Stimulated activated CD8-positive, alpha-beta memory T cell treated with anti-CD3 and anti-CD28 coated beads, Interleukin-4, amount 100 ng/mL, for 4 hours (primary cell): ENCODE results near the gene ATP4A.

Source experiments
- DNase-seq, 2 donors: peaks; one replicate each; pipeline ENCODE4 v3.0.0-alpha.2; 2020; ENCODE audit warnings: low read depth in 2 of 2, low spot score in 1 of 2

Gene ATP4A

DNA sequence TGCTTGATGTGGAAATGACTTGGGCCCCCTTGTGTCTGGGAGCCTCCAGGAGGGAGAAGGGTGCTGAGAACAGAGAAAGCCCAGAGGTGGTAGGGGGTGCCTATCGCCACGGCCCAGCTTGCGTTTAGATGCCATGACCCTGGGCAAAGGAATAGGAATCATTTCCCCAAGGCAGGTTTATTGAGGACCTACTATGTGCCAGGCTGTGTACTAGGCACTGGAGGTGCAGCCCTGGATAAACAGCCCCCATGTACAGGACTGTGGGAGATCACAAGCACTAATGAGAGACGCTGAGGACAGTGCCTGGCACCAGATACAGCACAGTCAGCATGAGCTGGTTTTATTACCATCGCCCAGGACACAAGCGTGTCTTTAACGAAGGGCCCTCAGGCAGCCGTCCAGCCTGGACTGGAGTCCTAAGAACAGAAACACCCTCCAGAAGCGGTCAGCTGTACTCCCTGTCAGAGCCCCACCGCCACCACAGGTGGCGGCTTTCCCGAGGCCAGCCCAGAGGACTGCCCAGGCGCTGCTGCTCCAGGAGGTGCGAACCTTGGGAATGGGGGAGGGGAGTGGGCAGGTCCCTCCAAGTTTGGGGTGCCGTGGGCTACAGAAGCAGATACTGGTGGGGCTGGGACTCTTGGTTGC is 13.5 kb downstream of the ATP4A start:
- DNase-seq, result no peak

GRCh38 chr19:35549174-35549788 is 14.2 kb downstream of the ATP4A start:
- no peak for DNase-seq

DNA sequence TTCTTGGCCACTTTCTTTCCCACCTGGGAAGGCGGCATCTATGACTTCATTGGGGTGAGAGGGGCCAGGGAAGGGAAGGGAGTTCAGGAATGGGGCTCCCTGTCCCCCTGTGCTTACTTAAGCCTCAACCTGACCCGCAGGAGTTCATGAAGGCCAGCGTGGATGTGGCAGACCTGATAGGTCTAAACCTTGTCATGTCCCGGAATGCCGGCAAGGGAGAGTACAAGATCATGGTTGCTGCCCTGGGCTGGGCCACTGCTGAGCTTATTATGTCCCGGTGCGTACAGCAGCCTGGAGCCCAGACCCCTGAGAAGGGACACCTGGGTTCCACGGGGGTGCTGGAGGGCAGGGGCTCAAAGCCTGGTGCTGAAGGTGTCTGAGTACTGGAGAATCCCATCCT is 16.9 kb downstream of the ATP4A start:
- no peak for DNase-seq

- DNase-seq, result peak; percentile 27 to 34
Observed at GRCh38 chr19:35545855-35546381, 17.5 kb downstream of the ATP4A start.

DNA sequence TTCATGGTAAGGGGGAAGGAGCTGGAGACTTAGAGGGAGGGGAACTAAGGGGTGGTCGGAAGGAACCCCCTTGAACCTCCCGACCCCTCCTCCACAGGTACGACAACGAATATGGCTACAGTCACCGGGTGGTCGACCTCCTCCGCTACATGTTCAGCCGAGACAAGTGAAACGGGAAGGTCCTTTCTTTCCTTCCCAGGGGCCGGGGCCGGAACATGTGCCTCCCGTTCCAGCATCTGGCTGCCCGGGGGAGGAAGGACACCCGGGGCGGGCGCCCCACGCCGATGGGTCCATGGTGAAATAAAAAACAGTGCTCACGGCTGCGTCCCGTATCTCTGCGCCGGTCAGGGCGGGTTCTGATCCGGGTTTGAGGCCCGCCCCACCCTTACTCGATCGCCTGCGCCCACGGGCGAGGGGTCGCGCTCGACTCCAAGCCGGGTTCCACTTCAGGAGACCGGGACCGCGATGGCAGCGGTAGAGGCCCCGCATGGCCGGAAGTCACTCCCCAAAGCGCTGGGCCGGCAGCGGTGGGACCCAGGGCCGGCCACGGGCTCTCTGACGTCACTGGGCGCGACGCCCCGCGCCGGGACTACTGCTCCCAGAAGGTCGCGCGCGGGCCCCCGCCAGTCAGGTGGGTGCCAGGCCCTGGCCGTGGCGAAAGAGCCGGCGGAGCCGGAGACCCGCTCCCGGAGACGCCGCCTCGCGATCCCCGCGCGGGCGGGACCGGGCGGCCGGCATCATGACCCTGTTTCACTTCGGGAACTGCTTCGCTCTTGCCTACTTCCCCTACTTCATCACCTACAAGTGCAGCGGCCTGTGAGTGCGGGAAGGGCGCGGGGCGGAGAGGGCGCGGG is 18.2 kb downstream of the ATP4A start, which contains the start of gene TMEM147:
Gene TMEM147, plus strand, starts transcription at position 626 of the 854 bp plus-strand sequence. Its CDS starts 114 bp downstream, at position 740.
- DNase-seq, result peak; percentile 38 to 73

GRCh38 chr19:35544110-35544802 is 19.2 kb downstream of the ATP4A start:
- no peak for DNase-seq

GRCh38 chr19:35543280-35544109 is 20.0 kb downstream of the ATP4A start:
- no peak for DNase-seq

GRCh38 chr19:35542209-35542608 is 21.2 kb downstream of the ATP4A start:
- DNase-seq, result no peak

DNA sequence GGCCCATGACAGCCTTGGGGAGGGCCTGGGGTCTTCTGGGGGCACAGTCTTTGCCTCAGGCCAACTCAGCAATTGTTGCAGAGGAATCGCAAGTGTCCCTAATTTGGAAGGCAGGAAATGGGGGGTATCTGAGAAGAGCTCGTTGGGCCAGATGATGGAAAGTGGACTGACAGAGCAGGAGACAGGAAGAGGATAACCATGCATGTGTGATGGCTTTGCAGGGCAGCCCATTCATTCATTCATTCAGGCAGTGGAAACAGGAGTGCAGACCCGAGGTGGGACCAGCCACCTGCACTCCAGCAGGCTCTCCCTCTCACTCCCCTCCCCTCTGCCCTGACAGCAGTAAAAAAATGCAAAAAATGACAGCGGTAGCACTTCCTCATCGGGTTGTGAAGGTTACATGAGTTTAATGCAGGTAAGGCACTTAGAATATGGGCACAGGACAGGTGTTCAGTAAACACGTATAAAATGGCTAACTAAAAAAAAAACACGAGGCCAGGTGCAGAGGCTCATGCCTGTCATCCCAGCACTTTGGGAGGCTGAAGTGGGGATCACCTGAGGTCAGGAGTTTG is 23.0 kb downstream of the ATP4A start:
- DNase-seq, result no peak

- DNase-seq, result no peak
Observed at GRCh38 chr19:35539850-35540249, 23.6 kb downstream of the ATP4A start.

- DNase-seq, result no peak
Observed at GRCh38 chr19:35539314-35539713, 24.1 kb downstream of the ATP4A start.

DNA sequence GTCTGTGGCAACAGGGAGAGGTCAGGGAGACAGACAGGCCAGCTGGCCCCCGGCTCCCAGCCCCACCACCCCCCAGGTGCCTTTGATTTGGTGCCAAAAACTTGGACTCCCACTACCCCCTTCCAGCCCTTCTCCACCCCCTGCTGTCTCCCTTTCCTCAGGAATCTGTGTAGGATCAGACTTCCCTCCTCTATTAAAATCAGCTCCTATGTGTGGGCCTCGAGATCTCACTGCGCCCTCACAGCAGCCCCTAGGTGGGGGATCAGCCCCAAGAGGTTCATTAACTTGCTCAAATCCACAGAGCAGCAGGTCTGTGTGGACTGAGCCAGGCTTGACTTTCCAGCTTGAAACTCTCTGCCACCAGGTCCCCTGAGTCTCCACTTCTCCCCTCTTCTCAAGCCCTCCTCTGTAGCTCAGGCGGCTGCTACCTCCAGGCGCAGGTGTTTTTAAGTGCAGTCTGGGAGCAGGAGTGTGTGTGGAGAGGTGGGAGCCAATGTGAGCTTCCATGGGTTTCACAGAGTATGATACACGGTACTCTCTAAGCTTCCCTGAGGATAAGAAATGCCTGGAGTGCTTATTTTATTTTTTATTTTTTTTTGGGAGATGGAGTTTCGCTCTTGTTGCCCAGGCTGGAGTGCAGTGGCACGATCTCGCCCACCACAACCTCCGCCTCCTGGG is 28.5 kb downstream of the ATP4A start:
- DNase-seq, result no peak

GRCh38 chr19:35533822-35534392 is 29.6 kb downstream of the ATP4A start:
- no peak for DNase-seq

- DNase-seq, result no peak
Observed at GRCh38 chr19:35533201-35533821, 30.1 kb downstream of the ATP4A start, which contains the start of gene GAPDHS. Gene GAPDHS, plus strand, starts transcription at chr19:35533456. Its CDS starts 72 bp downstream, at chr19:35533528.

DNA sequence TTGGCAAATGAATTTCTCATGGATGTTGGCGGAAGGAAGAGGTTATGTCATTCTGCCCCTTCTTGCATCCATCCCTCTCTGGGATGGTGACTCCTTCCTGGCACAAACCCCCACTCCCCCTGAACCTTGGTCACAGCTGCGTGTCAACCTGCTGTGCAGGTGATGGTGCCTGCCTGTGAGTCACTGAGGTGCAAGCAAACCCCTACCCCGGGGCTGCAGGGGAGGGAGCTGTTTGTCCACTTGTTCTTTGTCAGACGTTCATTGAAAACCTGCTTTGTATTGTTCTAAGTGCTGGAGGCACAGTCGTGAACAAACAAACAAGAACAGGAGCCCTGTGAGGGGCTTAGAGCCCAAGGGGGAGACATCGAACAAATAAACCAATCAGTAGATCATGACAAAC is 32.2 kb downstream of the ATP4A start:
- DNase-seq, result no peak

DNA sequence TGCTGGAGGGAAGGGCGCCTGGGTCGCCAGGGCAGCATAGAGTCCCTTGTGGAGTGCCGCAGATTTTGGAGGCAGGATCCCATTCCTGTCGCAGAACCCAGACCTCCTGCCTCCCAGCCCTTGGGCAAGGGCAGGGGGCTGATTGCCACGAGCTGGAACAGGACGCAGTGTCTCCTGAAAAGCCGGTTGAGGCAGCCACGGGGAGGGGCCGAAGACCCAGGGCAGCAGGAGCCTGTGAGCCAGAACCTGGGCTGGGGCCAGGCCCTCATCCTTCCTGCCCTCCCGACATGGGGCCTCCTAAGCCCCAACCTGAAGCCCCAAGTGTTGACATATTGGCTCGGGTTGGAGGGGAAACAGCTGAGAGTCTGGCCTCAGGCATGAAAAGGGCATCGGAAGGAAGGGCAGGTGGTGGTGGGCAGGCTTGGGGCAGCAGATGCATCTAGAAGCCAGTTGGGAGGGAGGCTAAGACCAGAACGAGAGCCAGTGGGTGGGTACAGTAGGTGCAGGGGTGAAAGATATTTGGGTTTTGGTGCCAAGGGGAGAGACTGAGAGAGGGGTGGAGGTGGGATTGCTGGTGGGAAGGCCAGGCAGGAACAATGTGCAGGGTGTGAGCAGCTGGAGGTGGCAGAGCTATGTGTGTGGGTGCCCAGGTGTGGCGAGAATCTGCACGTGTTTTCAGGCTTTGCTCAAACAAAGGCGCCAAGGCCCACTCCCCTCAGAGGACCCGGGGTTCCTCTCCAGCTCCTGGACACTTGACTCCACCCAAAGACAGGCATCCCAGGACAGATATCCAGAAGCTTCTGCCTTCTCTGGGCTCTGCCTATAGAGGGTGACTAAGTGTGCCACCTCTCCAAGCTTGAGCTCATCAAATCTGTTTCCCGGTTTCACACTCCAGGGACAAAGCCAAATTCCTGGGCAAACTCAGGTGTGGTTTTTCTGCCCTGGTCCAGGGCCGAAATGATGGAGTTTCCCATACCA is 33.9 kb downstream of the ATP4A start:
- DNase-seq, result no peak
